Gastroesophageal sphincter (tissue), 4 donors: ENCODE results near the gene LRRC43. TPM values are rescaled to one million over a fixed set of nuclear protein-coding genes. Genes with fewer than 3 reads are reported as not detected.

ENCODE experiments used
- ATAC-seq: fragments of 150-250 bp; one replicate; pipeline ENCODE4 v1.9.1; 2016; ENCODE audit warnings: mild to moderate bottlenecking, moderate library complexity
- H3K27ac ChIP-seq, 4 donors: fragments of 200-600 bp; sonication (generic) in 3 of 4; 1 replicate in 3 of 4; 2 replicates in 1 of 4; pipeline ENCODE4 v1.5.1; 2016 to 2019
- H3K27me3 ChIP-seq: fragments of 200-600 bp; sonication (generic); one replicate; pipeline ENCODE4 v1.5.1; 2019
- H3K36me3 ChIP-seq, 2 donors: fragments of 200-600 bp; sonication (generic); one replicate each; pipeline ENCODE4 v1.5.1; 2019; ENCODE audit warnings: control low read depth in 1 of 2
- H3K4me1 ChIP-seq, 3 donors: fragments of 200-600 bp; sonication (generic); 1 replicate in 2 of 3; 2 replicates in 1 of 3; pipeline ENCODE4 v1.5.1; 2016 to 2019; ENCODE audit warnings: control low read depth in 2 of 3
- H3K4me3 ChIP-seq, 2 donors: fragments of 200-600 bp; sonication (generic); one replicate each; pipeline ENCODE4 v1.5.1; 2019; ENCODE audit warnings: mild to moderate bottlenecking in 1 of 2, moderate library complexity in 1 of 2
- H3K9me3 ChIP-seq, 3 donors: fragments of 200-600 bp; sonication (generic); one replicate each; pipeline ENCODE4 v1.5.1; 2017 to 2019; ENCODE audit warnings: control low read depth in 2 of 3
- EP300 ChIP-seq: sonication (generic); formaldehyde crosslinking; IDR thresholded peaks from one replicate; pipeline ENCODE4 v1.6.1; 2017; ENCODE audit warnings: antibody characterized with exemption, mild to moderate bottlenecking
- POLR2A ChIP-seq, 2 donors: fragments of 450-650 bp; IDR thresholded peaks; one replicate each; pipeline ENCODE4 v1.6.1; 2017; ENCODE audit warnings: antibody characterized with exemption in 2 of 2, mild to moderate bottlenecking in 2 of 2, moderate library complexity in 1 of 2
- POLR2AphosphoS5 ChIP-seq: sonication (generic); formaldehyde crosslinking; IDR thresholded peaks from one replicate; pipeline ENCODE4 v1.6.1; 2017; ENCODE audit warnings: antibody characterized with exemption
- WGBS, 2 donors: methylation state at CpG; one replicate each; pipeline ENCODE4 v1.1.5; 2018; ENCODE audit warnings: low coverage in 1 of 2; 5-methylcytosine and 5-hydroxymethylcytosine counted together
- total RNA-seq, 4 donors: library from RNA; depleted of rRNA; stranded (reverse); fragments of >200 nt; gene quantifications; one replicate each; pipeline ENCODE4 v1.1.0, GENCODE V29; 2016
- TF ChIP-seq, protein P1 (sequence below), 4 experiments: fragments of 200-600 bp in 2 of 4; fragments of 450-650 bp in 2 of 4; sonication (generic) in 1 of 4; IDR thresholded peaks; one replicate each; pipeline ENCODE4 v1.5.1; 2017 to 2019; ENCODE audit warnings: antibody characterized with exemption in 4 of 4, mild to moderate bottlenecking in 2 of 4, moderate library complexity in 2 of 4

Gene LRRC43
- total RNA-seq, 4 donors from 2014 or later = 1.5 to 9.8 (median 3.6) TPM

DNA sequence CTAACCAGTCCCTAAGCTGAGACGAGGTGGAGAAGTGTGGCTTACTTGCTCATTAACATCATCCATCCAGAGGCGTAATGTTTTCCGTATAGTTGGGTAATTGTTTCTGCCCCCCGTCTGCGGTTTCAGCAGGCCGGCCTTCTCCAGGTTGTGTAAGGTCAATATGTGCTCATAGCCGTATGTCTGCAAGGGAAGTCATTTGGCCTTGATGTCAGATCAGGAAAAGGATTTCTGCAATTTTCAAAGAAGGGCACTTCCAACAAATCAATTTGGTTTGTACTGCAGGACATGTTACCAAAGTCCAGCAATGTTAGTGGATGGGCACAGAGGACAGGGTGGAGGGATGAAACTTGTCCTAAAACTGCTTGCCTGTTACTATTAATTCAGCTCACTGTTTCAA is 52.8 kb downstream of the LRRC43 start:
- Histone ChIP-seq H3K4me1 (no peaks in the 10 kb centered on the region), H3K27me3 (no peaks in the 10 kb centered on the region), H3K36me3 (peaks cover 0 to 99% of the 10 kb centered on the region in 2 donors), H3K4me3 (no peak overlapping the region), H3K9me3 (no peaks in the 10 kb centered on the region), H3K27ac (no peak overlapping the region)
- no peak for TF ChIP-seq EP300
- WGBS, 2 donors = 91 to 100% methylated on average over 2 to 7 of the region's 7 CpGs
- no peak for ATAC-seq

DNA sequence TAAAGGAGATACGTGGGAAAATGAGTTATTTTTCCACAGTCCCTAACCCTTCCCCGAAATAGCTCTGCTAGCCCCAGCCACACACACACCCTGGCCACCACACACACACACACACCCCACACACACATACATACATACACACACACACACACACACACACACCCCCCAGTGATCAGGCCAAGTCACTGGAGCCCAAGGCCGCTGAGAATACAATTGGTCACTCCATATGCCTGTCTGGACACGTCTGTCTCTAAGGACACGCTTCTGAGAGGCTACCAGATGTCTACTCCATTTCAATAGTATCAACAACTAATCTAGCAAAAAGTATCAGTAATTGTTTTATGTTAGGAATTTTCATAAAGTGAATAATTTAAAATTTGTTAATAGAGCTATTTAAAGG is 55.9 kb downstream of the LRRC43 start:
- ATAC-seq = no peak
- no peak overlapping the region for H3K27ac ChIP-seq
- no peaks in the 10 kb centered on the region for H3K27me3 ChIP-seq
- no peak for TF ChIP-seq EP300
- TF ChIP-seq, protein P1, sequence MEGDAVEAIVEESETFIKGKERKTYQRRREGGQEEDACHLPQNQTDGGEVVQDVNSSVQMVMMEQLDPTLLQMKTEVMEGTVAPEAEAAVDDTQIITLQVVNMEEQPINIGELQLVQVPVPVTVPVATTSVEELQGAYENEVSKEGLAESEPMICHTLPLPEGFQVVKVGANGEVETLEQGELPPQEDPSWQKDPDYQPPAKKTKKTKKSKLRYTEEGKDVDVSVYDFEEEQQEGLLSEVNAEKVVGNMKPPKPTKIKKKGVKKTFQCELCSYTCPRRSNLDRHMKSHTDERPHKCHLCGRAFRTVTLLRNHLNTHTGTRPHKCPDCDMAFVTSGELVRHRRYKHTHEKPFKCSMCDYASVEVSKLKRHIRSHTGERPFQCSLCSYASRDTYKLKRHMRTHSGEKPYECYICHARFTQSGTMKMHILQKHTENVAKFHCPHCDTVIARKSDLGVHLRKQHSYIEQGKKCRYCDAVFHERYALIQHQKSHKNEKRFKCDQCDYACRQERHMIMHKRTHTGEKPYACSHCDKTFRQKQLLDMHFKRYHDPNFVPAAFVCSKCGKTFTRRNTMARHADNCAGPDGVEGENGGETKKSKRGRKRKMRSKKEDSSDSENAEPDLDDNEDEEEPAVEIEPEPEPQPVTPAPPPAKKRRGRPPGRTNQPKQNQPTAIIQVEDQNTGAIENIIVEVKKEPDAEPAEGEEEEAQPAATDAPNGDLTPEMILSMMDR (IDR thresholded peaks at IDR 0.05) = no peak
- no peak for TF ChIP-seq POLR2AphosphoS5
- no peak for TF ChIP-seq POLR2A (IDR thresholded peaks at IDR 0.05)
- no peaks in the 10 kb centered on the region for H3K9me3 ChIP-seq
- no peaks in the 10 kb centered on the region for H3K4me1 ChIP-seq
- H3K36me3 ChIP-seq = peaks cover 0 to 99% of the 10 kb centered on the region in 2 donors
- H3K4me3 ChIP-seq = no peak overlapping the region
- WGBS, 2 donors = 85 to 88% methylated on average over 1 to 4 of the region's 5 CpGs

DNA sequence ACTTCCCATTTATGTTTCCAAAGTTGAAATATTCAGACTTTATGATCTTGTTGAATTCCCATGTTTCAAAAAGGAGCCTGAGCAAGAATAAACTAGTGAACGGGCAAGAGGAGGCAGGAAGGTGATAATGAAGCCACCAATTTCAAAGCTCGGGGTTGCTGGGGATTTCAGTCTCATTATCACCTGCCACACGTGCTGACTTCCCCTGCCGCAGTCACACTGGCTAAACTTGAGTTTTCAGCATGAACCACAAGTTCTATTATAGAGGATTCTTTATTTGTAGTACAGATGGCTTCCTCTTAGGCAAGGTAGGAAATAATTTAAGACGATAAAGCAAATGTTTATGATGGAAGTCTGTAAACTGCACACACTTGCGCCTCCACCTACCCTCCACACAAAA is 61.0 kb downstream of the LRRC43 start:
- no peak for ATAC-seq
- Histone ChIP-seq H3K4me3 (no peak overlapping the region), H3K36me3 (peaks cover 0 to 96% of the 10 kb centered on the region in 2 donors), H3K9me3 (no peaks in the 10 kb centered on the region), H3K27ac (no peak overlapping the region), H3K27me3 (no peaks in the 10 kb centered on the region), H3K4me1 (no peaks in the 10 kb centered on the region)
- WGBS, 2 donors = 83 to 86% methylated on average over 6 of the region's 6 CpGs
- TF ChIP-seq POLR2A (IDR thresholded peaks at IDR 0.05) (no peak), EP300 (no peak), POLR2AphosphoS5 (no peak)
- TF ChIP-seq, protein P1 (IDR thresholded peaks at IDR 0.05) = no peak

DNA sequence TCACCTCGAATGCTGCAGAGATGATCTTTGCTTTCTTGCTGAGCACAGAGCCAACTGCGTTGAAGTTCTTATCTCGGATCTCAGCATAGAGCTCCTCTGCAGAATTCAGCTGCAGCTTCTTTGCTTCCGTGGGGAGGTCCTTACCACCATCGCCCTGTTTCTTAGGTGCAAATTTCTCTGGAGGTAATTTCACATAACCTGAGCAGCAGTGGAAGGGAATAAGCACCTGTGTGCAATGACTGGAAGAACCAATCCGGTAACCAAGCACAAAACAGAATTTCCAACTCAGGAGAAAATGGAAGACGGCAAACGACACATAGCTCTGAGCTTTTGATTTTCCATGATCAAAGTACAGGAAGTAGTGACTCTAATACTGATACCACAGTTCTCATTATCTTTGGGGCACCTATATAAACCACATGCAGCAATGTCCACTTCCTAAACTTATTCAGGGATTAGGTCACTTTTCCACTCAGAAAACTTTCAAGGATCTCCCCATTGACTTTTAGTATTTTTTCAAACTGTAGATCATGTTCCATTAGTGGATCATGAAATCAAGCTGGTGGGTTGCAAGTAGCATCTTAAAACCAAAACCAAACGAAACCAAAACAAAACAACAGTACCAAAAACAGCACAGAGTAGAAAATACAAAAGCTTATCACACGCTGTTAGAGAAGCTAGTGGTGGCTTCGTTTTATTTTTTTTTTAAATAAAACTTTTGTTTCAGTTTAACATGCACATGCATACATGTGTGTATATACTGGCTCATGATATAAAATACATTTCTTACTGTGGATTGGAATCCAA is 61.8 kb downstream of the LRRC43 start:
- ATAC-seq = no peak
- H3K36me3 ChIP-seq = peaks cover 0 to 96% of the 10 kb centered on the region in 2 donors
- 82 to 86% methylated on average over 8 to 11 of the region's 11 CpGs for WGBS, 2 donors
- no peaks in the 10 kb centered on the region for H3K9me3 ChIP-seq
- no peaks in the 10 kb centered on the region for H3K4me1 ChIP-seq
- H3K27ac ChIP-seq = no peak overlapping the region
- H3K4me3 ChIP-seq = no peak overlapping the region
- no peaks in the 10 kb centered on the region for H3K27me3 ChIP-seq
- TF ChIP-seq, protein P1 (IDR thresholded peaks at IDR 0.05) = no peak
- TF ChIP-seq EP300 = no peak
- no peak for TF ChIP-seq POLR2AphosphoS5
- no peak for TF ChIP-seq POLR2A (IDR thresholded peaks at IDR 0.05)

DNA sequence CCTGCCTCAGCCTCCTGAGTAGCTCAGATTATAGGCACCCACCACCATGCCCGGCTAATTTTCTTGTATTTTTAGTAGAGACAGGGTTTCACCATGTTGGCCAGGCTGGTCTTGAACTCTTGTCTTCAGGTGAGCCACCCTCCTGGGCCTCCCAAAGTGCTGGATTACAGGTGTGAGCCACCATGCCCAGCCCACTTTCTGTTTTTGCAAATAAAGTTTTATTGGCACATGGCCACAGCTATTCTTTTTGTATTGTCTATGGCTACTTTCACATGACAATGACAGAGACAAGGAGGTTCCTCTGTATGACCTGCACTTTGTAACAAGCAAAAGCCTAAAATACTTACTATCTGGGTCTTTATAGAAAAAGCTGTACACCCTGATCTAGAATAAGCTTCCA is 62.6 kb downstream of the LRRC43 start:
- H3K27me3 ChIP-seq = no peaks in the 10 kb centered on the region
- peaks cover 0 to 96% of the 10 kb centered on the region in 2 donors for H3K36me3 ChIP-seq
- no peaks in the 10 kb centered on the region for H3K9me3 ChIP-seq
- no peak for ATAC-seq
- H3K27ac ChIP-seq = no peak overlapping the region
- no peak for TF ChIP-seq POLR2A (IDR thresholded peaks at IDR 0.05)
- WGBS, 2 donors = 88% methylated on average over 1 of the region's 1 CpG; no CpG with 5 or more reads in 1 of the 2 donors
- H3K4me3 ChIP-seq = no peak overlapping the region
- no peaks in the 10 kb centered on the region for H3K4me1 ChIP-seq

DNA sequence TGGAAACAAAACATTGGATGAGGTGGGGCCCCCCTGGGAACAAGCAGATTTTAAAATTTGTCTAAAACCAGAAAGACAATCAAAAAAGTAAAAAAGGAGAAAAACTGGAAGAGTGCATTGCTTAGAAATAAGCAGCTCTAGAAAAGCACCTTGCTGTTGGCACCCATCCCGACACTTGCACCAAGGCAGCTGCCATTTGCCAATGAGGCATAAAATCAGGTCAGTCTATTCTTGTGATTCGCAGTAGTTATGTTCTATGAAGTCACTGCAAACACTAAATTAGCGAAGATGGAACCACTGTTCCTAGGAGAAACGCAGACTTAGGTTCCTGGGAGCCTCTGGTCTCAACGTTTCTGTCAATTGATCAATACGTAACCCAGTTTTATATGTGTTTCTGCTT is 67.1 kb downstream of the LRRC43 start:
- H3K27me3 ChIP-seq = no peaks in the 10 kb centered on the region
- H3K4me1 ChIP-seq = no peaks in the 10 kb centered on the region
- no peak for ATAC-seq
- no peaks in the 10 kb centered on the region for H3K9me3 ChIP-seq
- TF ChIP-seq POLR2A (IDR thresholded peaks at IDR 0.05) (no peak), EP300 (no peak), POLR2AphosphoS5 (no peak)
- TF ChIP-seq, protein P1 (IDR thresholded peaks at IDR 0.05) = no peak
- H3K4me3 ChIP-seq = no peak overlapping the region
- H3K36me3 ChIP-seq = peaks cover 0 to 87% of the 10 kb centered on the region in 2 donors
- WGBS, 2 donors = 89 to 100% methylated on average over 1 to 6 of the region's 6 CpGs
- H3K27ac ChIP-seq = no peak overlapping the region
